HG03460 (cell line): ENCODE data around the gene ANKRD36B.
"Not testable (repeated sequence)": the region's sequence is repeated elsewhere in the genome, so short reads cannot be mapped to it uniquely, and the experiment has no call there.

Experiments
- ATAC-seq: cut with Tn5 transposase; IDR thresholded peaks from one replicate; pipeline ENCODE4 v1.9.1; 2021; ENCODE audit not compliant: unreplicated experiment

The ANKRD36B gene

DNA sequence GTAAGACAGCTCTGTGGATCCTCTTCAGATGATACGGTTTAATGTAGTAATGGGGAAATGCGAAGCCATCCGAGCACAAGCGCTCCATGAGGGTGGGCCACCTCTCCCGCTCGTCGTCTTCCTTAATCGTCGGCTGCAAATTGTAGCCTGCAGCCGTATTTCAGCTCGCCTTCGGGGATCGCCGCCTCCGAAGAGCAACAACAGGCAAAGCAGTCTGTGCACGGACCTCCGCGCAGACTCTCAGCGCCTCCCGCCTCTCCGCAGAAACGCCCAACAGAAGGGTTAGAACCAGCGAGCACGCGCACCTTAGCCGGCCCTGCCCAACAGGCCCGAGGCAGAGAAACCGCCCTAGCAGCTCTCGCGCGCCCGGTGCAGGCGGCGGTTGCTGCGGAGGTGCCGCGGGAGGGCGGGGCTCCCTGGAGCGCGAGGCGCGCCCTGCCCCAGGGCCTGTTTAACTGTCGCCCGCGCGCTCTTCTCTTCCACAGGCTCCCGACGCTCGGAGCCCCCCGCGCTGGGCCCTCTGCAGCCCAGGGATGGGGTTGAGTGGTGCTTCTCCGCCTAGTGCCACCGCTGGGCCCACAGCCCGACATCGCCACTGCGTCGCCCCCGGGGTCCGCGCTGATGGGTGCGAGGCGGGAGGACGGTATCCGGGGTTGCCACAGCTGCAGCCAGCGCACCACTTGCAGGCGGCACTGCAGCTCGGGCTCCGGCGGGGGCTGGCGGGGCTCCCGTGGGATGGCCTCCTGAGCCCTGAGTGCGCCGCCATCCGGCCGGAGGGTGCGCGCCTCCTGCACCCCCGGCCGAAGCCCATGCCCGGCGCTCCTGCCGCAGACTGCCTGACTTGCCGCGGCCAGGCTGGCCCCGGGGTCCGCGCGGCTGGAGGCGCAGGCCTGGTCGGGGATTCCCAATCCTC lies at the start of gene ANKRD36B:
Gene ANKRD36B (minus strand): TSS at position 280 of the 913 bp plus-strand sequence. CDS start 192 bp downstream, at position 88.
- ATAC-seq = peak; percentile 60

DNA sequence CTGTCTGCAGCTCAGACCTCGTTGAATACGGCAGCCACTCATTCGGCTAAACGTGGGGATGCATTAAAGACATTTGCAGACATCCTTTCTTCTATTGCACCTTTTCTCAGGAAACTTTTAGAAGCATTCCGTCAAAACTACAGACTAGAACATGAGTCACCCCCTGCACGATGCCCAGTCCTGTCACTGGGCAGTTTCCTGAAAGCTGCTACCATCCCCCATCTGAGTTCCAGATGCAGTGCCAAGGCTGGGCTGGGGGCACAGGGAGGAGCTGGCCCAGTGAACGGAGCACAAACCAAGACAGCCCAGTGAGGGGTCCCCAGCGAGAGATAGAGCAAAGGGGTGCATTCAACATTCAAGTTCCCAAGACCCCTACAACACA lies 36.4 kb upstream of the ANKRD36B start:
- ATAC-seq = not testable (repeated sequence)

DNA sequence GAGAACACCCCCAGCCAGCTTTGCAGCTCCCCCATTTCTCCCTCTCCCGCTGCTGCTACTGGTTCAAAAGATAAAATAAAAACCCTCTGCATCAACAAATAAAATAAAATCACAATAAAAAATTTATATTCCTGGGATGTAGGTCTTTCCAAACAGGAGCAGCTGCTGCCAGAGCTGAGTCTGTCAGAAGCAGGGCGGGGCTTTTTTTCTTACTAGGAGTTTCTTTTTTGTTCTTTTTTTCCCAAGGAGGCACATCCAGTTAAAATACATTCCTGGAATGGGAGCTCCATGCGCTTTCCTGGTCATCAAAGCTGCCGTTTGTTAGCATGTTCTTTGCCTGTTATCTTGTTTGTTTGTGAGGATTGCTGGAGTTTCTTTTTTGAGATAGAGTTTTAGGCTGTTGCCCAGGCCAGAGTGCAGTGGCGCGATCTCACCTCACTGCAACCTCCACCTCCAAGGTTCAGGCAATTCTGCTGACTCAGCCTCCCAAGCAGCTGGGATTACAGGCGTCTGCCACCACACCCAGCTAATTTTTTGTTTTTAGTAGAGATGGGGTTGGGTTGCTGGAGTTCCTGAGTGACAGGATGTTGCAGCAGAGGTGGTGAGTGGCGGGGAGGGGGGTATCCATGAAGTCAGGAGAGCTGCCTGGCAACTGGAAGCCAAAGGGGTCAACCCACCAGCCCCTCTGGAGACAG lies 35.8 kb upstream of the ANKRD36B start:
- ATAC-seq = not testable (repeated sequence)

DNA sequence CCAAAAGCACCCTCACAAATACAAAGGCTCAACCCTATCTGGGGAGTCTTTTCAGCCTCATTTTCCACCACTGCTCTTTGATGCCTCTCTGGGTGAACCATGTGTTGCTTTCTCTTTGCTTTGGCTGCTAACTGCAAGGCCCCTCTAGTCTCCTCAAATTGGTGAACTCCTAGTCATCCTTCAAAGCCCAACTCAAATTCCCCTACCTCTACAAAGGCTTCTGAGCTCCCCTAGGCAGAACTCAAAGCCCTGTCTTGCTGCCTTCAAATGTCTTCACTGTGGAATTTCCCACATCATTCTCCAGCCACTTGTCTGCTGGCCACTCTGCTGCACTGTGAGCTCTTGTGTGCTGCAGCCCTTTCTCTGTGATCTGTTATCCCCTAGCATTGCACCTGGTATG lies 33.3 kb upstream of the ANKRD36B start:
- ATAC-seq = not testable (repeated sequence)

DNA sequence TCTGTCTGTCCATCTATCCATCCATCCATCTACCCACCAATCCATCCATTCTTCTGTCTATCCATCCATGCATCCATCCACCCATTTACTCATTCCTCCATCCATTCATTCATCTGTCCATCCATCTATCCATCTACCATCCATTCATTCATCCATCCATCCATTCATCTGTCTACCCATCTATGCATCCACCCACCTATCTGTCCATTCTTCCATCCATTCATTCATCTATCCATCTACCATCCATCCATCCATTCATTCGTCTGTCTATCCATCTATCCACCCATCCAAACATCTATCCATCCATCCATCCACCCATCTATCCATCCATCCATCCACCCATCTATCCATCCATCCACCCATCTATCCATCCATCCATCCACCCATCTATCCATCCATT lies 30.8 kb upstream of the ANKRD36B start:
- ATAC-seq = not testable (repeated sequence)

DNA sequence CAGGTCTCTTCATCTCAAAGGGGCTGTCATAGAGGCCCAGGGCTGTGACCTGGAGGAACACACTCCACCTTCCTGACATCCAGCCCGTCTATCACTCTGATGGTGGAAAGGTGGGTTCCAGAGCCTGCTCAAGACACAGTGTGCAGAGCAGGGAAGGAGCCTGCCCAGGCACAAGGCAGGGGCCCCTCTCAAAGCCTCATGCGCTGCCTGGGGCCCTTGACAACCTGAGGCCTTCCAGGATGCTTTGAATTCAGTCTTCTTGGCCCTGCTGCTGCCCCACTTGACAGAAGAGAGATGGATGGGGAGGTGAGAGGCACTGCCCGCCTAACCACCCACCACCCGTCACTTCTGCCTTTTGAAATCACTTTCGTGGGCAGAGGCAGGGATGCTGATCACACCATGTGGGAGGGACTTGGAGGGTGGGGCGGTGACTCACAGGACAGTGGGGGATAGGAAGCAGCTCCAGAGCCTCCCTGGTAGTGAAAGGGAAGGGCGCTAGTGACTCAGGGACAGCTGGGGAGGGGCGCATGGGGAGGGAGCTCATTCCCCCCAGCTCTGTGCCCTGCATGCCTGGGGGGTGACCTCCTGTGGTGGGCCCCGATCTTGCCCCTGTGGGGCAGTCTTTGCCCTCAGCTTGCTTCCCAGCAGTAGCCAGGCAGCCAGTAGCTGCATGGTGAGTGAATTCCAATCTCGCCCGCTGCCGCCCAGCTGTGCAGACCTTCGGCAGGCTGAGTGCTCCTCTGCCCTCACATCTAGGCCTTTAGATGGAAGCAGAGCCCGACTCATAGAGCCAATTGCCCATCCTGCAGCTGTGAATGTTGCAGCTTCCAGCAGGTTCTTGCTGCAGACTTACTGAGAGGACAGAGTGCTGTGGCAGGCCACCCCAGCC lies 29.5 kb upstream of the ANKRD36B start:
- ATAC-seq = not testable (repeated sequence)

DNA sequence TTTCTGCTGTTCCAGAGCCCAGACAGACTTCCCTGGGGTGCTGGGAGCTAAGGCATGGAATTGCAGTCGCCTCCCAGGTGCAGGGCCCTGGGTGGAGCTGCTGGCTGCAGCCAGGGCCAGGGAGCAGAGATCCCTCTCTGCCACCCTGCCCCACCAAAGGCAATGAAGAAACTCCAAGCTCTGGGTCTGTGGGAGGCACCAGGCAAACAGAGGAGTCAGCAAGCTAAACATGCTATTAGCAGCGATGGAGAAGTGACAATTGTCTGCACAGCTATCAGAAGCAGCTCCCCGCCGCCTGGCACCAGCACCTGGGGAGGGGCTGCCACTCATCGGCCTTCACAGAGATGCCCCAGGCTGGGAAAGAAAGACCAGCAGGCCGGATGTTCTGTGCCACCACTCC lies 28.2 kb upstream of the ANKRD36B start:
- no peak for ATAC-seq

DNA sequence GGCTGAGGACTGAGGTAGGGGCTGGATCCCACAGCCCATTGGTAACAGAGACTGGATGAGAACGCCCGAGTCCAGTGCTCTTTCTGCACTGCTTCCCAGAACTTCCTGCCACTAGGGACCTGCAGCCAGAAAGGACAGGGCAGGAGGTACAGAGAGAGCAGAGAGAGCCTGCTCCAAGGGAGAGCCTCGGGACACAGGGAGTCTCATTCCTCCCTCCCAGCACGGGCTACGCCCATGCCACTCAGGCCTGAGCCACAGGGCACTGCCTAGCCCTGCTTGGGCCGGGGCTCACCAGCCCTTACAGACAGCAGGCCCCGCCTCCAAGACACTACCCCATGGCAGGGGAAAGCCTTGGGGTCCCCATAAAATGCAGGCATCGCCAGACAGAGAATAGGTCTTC lies 26.1 kb upstream of the ANKRD36B start:
- ATAC-seq = not testable (repeated sequence)

DNA sequence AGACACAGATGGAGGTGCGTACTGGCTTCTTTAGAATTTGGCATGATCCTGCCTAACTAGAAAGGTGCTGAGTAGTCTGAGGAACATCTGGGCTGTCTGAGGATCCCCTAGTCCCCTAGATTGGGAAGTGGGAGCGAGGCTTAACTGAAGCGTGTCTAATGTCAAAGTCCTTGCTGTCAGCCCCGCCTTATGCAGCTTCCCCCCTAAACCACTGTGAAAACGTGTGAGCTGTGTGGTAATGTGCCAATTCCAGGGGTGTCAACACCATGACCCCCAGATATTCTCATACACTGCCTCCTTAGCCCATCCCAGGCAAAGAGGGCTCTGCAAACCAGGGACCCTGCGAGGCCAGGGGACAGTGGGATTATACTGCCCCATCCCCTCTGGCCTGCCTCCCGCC lies 22.2 kb upstream of the ANKRD36B start:
- ATAC-seq = not testable (repeated sequence)

DNA sequence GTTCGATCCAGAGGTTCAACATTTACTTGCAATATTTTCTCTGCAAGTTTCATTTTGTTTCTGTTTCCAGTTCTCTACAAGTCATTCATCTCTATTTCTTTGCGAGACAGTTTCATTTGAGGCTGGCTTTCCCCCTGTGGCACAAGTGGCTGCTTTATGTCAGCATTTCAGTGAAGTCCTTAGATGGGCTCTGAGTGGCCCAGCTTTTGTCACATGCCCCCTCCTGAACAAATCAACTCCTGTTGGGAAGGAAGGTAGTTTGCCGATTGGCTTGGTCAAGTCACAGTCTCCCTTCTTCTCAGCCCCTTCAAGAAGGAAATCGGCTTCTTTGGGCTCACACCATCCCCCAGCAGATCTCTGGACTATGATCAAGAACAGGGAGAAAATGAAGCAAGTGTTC lies 19.1 kb upstream of the ANKRD36B start:
- ATAC-seq = not testable (repeated sequence)

DNA sequence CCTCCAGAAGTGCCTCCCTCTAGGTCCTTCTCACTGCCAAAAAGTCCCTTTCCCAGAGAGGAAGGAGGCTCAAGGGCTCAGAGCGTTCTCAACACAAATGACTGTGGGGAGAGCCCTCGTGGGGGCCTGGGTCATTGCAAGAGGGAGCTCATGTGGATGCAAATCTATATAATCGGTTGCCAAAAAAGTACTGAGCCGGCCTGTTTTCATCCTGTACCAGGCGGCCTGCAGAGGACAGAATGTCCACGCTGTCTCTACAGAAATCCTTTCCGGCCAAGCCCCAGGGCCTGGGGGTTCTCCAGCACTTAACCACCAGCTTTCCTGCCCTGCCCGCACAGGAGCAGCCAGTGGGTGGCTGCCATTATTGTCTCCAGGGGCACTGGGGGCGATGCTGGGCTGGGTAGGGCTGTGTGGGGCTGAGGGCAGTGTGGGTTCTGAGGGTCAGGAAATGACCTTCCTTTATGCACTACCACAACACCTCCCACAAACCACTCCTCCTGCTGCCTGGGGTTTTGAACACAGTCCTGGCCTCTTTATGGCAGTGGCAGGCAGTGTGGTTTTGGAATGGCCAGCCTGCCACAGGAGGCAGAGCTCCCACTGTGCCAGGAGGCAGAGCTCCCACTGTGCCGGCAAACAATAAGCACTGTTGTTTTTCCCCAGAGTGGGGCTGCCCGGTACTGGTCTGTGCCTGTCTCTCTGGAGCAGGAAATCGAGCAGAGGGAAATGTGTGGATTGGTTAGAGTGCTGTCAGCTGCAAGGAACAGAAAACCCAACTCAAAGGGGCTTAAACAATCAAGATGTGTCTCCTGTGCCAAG lies 16.1 kb upstream of the ANKRD36B start:
- ATAC-seq = not testable (repeated sequence)

DNA sequence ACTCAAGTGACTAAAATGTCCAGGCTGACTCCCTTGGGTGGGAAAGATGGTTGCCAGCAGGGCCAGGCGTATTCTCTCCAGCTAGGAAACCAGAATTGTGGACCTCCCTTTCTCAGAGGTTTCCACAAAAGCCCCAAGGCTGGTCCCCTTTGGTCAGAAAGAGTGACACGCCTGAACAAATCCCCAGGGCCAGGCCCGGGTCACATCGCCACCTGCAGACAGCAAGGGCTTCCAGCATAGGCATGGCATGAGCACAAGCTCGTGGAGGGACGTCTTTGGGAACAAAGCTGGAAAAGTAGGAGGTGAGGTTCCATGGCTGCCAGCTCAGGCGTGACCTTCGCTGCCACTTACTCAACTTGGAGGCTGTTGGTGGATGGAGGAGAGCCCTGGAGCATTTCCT lies 15.4 kb upstream of the ANKRD36B start:
- ATAC-seq = not testable (repeated sequence)

DNA sequence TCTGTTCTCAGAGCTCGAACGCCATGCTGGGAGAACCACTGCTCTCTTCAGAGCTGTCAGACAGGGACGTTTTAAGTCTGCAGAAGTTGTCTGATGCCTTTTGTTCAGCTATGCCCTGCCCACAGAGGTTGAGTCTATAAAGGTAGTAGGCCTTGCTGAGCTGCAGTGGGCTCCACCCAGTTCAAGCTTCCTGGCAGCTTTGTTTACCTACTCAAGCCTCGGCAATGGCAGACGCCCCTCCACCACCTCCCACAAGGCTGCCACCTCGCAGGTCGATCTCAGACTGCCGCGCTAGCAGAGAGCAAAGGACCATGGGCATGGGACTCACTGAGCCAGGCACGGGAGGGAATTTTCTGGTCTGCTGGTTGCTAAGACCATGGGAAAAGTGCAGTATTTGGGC lies 11.9 kb upstream of the ANKRD36B start:
- ATAC-seq = not testable (repeated sequence)

DNA sequence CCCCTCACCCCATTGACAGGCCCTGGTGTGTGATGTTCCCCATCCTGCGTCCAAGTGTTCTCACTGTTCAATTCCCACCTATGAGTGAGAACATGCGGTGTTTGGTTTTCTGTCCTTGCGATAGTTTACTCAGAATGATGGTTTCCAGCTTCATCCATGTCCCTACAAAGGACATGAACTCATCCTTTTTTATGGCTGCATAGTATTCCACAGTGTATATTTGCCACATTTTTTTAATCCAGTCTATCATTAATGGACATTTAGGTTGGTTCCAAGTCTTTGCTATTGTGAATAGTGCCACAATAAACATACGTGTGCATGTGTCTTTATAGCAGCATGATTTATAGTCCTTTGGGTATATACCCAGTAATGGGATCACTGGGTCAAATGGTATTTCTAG lies 6.5 kb upstream of the ANKRD36B start:
- not testable (repeated sequence) for ATAC-seq

DNA sequence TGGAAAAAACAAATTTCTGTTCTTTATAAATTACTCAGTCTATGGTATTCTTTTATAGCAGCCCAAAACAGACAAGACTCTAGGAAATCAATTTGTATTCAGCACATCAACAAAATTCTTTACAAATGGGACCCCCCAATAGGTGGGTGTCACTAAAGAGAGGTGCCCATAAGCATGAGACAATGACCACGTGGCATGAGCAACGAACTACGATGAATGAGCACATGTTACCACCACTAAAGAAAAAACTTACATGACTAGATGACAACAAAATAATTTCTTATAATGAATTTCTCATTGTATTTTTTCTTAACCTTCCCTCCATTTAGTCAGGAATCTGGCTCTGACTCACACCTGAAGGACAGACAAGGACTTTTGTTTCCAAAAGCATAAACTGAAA lies 3.8 kb upstream of the ANKRD36B start:
- ATAC-seq = not testable (repeated sequence)

DNA sequence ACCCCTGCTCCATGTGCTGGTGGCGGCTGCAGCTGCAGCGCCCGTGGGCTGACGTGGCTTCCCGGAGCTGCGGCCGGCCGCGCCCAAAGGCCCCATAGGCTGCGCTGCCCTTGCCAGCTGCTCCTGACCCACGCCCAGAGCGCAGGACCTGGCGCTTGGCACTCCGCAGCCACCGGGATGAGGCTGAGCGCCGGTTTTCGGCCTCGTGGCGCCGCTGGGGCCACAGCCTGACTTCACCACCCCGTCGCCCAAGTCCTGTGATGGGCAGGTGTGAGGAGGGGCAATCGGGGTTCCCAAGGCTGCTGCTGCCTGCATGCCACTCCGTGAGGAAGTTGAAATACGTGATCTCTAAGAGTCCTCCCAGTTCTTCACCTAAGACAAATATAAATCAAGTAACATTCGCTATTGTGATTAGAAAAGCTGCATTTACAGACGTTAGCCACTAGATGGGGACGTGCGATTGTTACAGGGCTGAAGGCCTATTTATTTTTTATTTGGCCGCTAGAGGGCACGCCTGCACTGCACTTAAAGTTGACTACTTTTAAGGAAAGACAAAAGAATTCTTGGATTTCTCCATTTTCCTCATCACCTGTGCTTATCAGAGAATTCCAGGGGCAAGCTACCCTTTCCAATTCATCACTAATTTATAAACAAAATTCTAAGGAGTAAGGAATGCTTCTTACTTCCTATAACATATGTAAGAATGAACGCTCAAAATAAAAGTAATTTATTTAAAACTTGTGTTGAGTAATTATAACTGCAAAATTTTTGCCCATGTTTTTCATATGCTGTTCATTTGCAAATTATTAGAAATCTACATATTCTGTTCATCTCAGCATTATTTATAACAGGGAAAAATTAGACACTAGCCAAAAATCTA lies 1.1 kb upstream of the ANKRD36B start:
- peak; percentile 63 for ATAC-seq

DNA sequence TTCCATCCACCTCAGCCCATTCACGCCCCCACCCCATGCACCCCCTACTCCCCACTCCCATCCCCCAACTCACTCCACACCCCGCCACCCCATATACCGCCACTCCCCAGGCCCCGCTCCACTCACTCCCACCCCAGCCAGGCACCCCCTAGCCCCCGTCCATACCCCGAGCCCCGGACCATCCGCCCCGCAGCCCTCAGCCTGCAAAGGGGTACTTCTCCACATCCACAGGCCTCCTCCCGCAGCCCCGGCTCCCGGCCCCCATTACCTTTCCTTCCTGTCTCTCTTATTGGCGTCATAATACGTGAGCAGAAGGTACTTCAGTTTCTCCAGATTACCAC lies 450 bp downstream of the ANKRD36B start:
- not testable (repeated sequence) for ATAC-seq

DNA sequence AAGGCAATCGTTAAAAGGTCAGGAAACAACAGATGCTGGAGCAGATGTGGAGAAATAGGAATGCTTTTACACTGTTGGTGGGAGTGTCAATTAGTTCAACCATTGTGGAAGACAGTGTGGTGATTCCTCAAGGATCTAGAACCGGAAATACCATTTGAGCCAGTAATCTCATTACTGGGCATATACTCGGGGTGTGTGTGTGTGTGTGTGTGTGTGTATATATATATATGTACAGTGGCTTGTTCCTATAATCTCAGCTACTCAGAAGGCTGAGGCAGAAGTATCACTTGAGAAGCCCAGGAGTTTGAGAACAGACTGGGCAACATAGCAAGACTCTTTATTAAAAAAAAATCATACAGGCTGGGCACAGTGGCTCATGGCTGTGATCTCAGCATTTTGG lies 24.0 kb downstream of the ANKRD36B start:
- ATAC-seq = not testable (repeated sequence)

DNA sequence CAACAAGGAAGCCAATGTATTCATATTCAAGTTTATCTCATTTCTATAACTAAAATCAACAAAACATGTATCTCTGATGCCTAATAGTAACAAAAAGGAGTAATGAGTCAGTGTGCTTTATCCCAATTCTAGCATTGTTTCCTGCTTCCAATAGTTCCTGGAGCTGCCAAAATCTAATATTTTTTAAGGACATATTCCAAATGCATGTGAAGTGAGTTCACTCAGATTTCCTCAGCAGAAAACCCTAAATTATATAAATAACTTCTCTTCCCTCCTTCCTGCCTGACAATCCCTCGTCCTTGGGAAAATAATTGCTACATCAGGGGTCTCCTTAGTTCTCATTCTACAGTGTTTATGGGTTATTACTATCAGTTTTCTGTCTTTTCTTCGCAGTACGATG lies 37.3 kb downstream of the ANKRD36B start:
- ATAC-seq = not testable (repeated sequence)
